Aorta (tissue), 5 donors: Measurements from ENCODE around the gene CRYGC. TPM values are rescaled to one million over a fixed set of nuclear protein-coding genes. Genes with fewer than 3 reads are reported as not detected.
A peak's percentile ranks its signal among the peaks of the same experiment; 100 is the strongest.

Experiments used
- ATAC-seq: fragments of 200-7000 bp; cut with Tn5 transposase; one replicate; pipeline ENCODE4 v1.9.1; 2022; ENCODE audit warnings: moderate library complexity; ENCODE audit not compliant: low FRiP score
- DNase-seq, 2 donors: peaks; one replicate each; pipeline ENCODE4 v3.0.0-alpha.2; 2020
- H3K27ac ChIP-seq, 2 donors: one replicate each; pipeline ENCODE4 v1.5.1; 2013; ENCODE audit warnings: low read length in 2 of 2, mild to moderate bottlenecking in 2 of 2, moderate library complexity in 2 of 2, control low read depth in 1 of 2, inconsistent platforms in 1 of 2, low read depth in 1 of 2
- H3K27me3 ChIP-seq, 2 donors: one replicate each; pipeline ENCODE4 v1.6.1; 2013; ENCODE audit warnings: control low read depth in 1 of 2, low read length in 1 of 2, mild to moderate bottlenecking in 1 of 2, moderate library complexity in 1 of 2; ENCODE audit not compliant: insufficient read depth in 2 of 2, control insufficient read depth in 1 of 2
- H3K36me3 ChIP-seq, 2 donors: one replicate each; pipeline ENCODE4 v1.6.1; 2013; ENCODE audit warnings: control low read depth in 1 of 2, low read length in 1 of 2, mild to moderate bottlenecking in 1 of 2; ENCODE audit not compliant: insufficient read depth in 2 of 2, control insufficient read depth in 1 of 2
- H3K4me1 ChIP-seq, 2 donors: one replicate each; pipeline ENCODE4 v1.6.1; 2013; ENCODE audit warnings: low read length in 2 of 2, control low read depth in 1 of 2, mild to moderate bottlenecking in 1 of 2, moderate library complexity in 1 of 2; ENCODE audit not compliant: insufficient read depth in 2 of 2, control insufficient read depth in 1 of 2
- H3K4me3 ChIP-seq, 2 donors: one replicate each; pipeline ENCODE4 v1.5.1; 2013; ENCODE audit warnings: low read length in 2 of 2, control low read depth in 1 of 2, mild to moderate bottlenecking in 1 of 2
- H3K9me3 ChIP-seq: one replicate; pipeline ENCODE4 v1.6.1; 2013; ENCODE audit warnings: mild to moderate bottlenecking, low read length; ENCODE audit not compliant: control insufficient read depth
- WGBS, 2 donors: extraction: QIAGEN DNeasy Blood & Tissue Kit; methylation state at CpG; one replicate each; pipeline ENCODE4 v1.1.7; 2013; 5-methylcytosine and 5-hydroxymethylcytosine counted together
- intact Hi-C, 2 donors: fragments of 100-400 bp; cut with DNase I; formaldehyde crosslinking; loops; one replicate each; pipeline versions ENCODE4 v1.14.2 to v1.15.0; 2022
- long read RNA-seq, 2 donors: library from polyadenylated mRNA; unstranded; transcript quantifications; one replicate each; pipeline ENCODE4 v2.0.0, GENCODE V29; 2020 to 2021
- polyA plus RNA-seq, 2 donors: library from polyadenylated mRNA; stranded (reverse); fragments of 200-250 nt; gene quantifications; one replicate each; pipeline ENCODE4 v1.2.3, GENCODE V29; 2013
- total RNA-seq, 2 donors: library from RNA; stranded (reverse); fragmentation: NEBNext Ultra II Directional; extraction: Animal tissue kit (Norgen Biotek cat#: 25700); gene quantifications; one replicate each; pipeline ENCODE4 v1.2.1, GENCODE V29; 2021
- donor health status: healthy with polysubstance abuse.
- donor health status: Bipolar disorder and iron deficiency.
- donor health status: DM: no; HTN: no; CAD: no.
- donor health status: DM: no; HTN: no; CAD: no.
- donor health status: DM: yes; HTN: yes; CAD: no.

Gene CRYGC, protein sequence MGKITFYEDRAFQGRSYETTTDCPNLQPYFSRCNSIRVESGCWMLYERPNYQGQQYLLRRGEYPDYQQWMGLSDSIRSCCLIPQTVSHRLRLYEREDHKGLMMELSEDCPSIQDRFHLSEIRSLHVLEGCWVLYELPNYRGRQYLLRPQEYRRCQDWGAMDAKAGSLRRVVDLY
- total RNA-seq (not detected), polyA plus RNA-seq (not detected)
- long read RNA-seq, donor 1: 0 reads
- long read RNA-seq, donor 2: 0 reads

- no peak within 1 kb of the TSS for H3K4me3 ChIP-seq
- H3K27me3 ChIP-seq: peaks cover 0 to 2% of the 10 kb centered on the region in 2 donors
- ATAC-seq: no peak
- 56 to 58% methylated on average over 19 of the region's 19 CpGs for WGBS, 2 donors
- no peaks in the 10 kb centered on the region for H3K4me1 ChIP-seq
- H3K36me3 ChIP-seq: no peaks in the 10 kb centered on the region
- H3K27ac ChIP-seq: no peak within 1 kb of the TSS
- intact Hi-C loops: no loop called here
- H3K9me3 ChIP-seq: no peaks in the 10 kb centered on the region
- no peak for DNase-seq
Measured at GRCh38 chr2:208129744-208130711, at the start of gene CRYGC. TSS of gene CRYGC (minus strand) at chr2:208129828. CDS start at chr2:208129792, 36 bp downstream.

- no peak overlapping the region for H3K27ac ChIP-seq
- ATAC-seq (no peak), DNase-seq (no peak)
- no peak overlapping the region for H3K4me3 ChIP-seq
- H3K4me1 ChIP-seq: no peaks in the 10 kb centered on the region
- H3K36me3 ChIP-seq: no peaks in the 10 kb centered on the region
- H3K27me3 ChIP-seq: no peaks in the 10 kb centered on the region
- intact Hi-C loops: loop anchor here in 1 of 2 donors (10.0 kb wide), 1 partner anchor 76 kb away; the partner anchor contains the start of gene IDH1
- no peaks in the 10 kb centered on the region for H3K9me3 ChIP-seq
- WGBS, 2 donors: 72 to 75% methylated on average over 4 of the region's 4 CpGs
Measured at GRCh38 chr2:208179028-208179609, 49.5 kb upstream of the CRYGC start.

DNA sequence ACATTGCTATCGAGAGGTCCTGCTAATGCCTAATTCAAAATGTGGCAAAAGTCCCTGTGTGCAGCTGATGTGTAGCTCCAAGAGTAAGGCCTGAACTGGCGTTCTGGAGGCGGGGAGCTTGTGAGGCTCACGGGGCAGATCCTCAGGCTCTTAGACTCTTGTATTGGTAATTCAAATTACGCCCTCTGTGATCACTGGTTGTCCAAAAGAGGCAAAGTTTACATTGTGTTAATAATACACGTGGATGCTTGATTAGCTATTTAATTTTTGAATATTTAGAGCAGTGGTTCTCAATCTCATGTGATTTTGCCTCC lies 46.2 kb upstream of the CRYGC start:
- no peaks in the 10 kb centered on the region for H3K36me3 ChIP-seq
- H3K27ac ChIP-seq: no peak overlapping the region
- 66 to 75% methylated on average over 6 of the region's 6 CpGs for WGBS, 2 donors
- no peaks in the 10 kb centered on the region for H3K4me1 ChIP-seq
- H3K27me3 ChIP-seq: no peaks in the 10 kb centered on the region
- no peak overlapping the region for H3K4me3 ChIP-seq
- no peak for ATAC-seq
- H3K9me3 ChIP-seq: no peaks in the 10 kb centered on the region
- intact Hi-C loops: loop anchor here in 1 of 2 donors (10.0 kb wide), 1 partner anchor 79 kb away; the partner anchor contains the start of gene IDH1
- DNase-seq: no peak

GRCh38 chr2:208175069-208175839 lies 45.6 kb upstream of the CRYGC start:
- intact Hi-C loops: loop anchor here in 1 of 2 donors (10.0 kb wide), 1 partner anchor 80 kb away; the partner anchor contains the start of gene IDH1
- 40 to 43% methylated on average over 21 of the region's 21 CpGs for WGBS, 2 donors
- no peak overlapping the region for H3K4me3 ChIP-seq

DNA sequence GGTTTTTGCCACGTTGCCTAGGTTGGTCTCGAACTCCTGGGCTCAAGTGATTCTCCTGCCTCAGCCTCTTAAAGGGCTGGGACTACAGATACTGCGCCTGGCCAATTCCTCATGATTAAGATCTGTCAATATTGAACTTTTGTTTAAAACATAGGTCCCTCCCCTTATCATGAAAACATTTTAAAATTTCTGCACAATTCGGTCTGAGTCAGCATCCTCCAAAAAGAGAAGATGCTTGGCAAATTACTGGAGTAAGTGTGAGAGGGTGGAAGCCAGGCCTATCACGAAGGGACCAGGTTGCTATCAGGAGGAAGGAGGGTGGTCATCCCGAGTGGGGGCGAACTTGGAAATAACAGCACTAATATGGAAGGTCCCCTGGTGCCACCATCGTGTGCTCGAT lies 44.5 kb upstream of the CRYGC start:
- intact Hi-C loops: loop anchor here in 1 of 2 donors (10.0 kb wide), 1 partner anchor 81 kb away; the partner anchor contains the start of gene IDH1
- Histone ChIP-seq H3K36me3 (no peaks in the 10 kb centered on the region), H3K4me1 (no peaks in the 10 kb centered on the region), H3K27me3 (no peaks in the 10 kb centered on the region), H3K27ac (no peak overlapping the region), H3K4me3 (no peak overlapping the region), H3K9me3 (no peaks in the 10 kb centered on the region)
- no peak for DNase-seq
- 83 to 88% methylated on average over 9 of the region's 9 CpGs for WGBS, 2 donors
- ATAC-seq: no peak

More at GRCh38 chr2:208175069-208175839, 45.6 kb upstream of the CRYGC start:
- ATAC-seq: peak; percentile 97
- H3K27ac ChIP-seq: no peak overlapping the region
- no peaks in the 10 kb centered on the region for H3K36me3 ChIP-seq
- H3K4me1 ChIP-seq: no peaks in the 10 kb centered on the region
- H3K27me3 ChIP-seq: no peaks in the 10 kb centered on the region
- H3K9me3 ChIP-seq: no peaks in the 10 kb centered on the region
- DNase-seq: peak; percentile 78 to 83

- H3K27me3 ChIP-seq: no peaks in the 10 kb centered on the region
- H3K36me3 ChIP-seq: no peaks in the 10 kb centered on the region
- no peak for ATAC-seq
- H3K4me1 ChIP-seq: no peaks in the 10 kb centered on the region
- WGBS, 2 donors: 76 to 86% methylated on average over 4 of the region's 4 CpGs
- no peak overlapping the region for H3K4me3 ChIP-seq
- intact Hi-C loops: loop anchor here in 1 of 2 donors (10.0 kb wide), 1 partner anchor 83 kb away; the partner anchor contains the start of gene IDH1
- no peak overlapping the region for H3K27ac ChIP-seq
- no peaks in the 10 kb centered on the region for H3K9me3 ChIP-seq
- DNase-seq: no peak
Measured at GRCh38 chr2:208172125-208172524, 42.5 kb upstream of the CRYGC start.

GRCh38 chr2:208164951-208165755 lies 35.5 kb upstream of the CRYGC start:
- 82 to 83% methylated on average over 2 of the region's 2 CpGs for WGBS, 2 donors
- Histone ChIP-seq H3K27ac (no peak overlapping the region), H3K4me1 (no peaks in the 10 kb centered on the region), H3K4me3 (no peak overlapping the region), H3K27me3 (no peaks in the 10 kb centered on the region), H3K9me3 (peaks cover 2% of the 10 kb centered on the region), H3K36me3 (no peaks in the 10 kb centered on the region)
- ATAC-seq (no peak), DNase-seq (no peak)
- intact Hi-C loops: no loop called here
